HAP-1 (cell line): ENCODE results near the gene EID3.

Source experiments
- DNase-seq, 2 experiments: peaks; one replicate each; pipeline ENCODE4 v3.0.0-alpha.2; 2016 to 2020; ENCODE audit warnings: low spot score in 2 of 2
- H3K27me3 ChIP-seq: fragments of 250-450 bp; sonication (Bioruptor Pico); 2 replicates; pipeline ENCODE4 v1.5.1; 2020; ENCODE audit warnings: low read depth, mild to moderate bottlenecking, moderate library complexity
- H3K36me3 ChIP-seq: fragments of 250-450 bp; sonication (Bioruptor Pico); replicated peaks from 2 replicates; pipeline ENCODE4 v1.5.1; 2020; ENCODE audit warnings: mild to moderate bottlenecking
- H3K4me1 ChIP-seq: fragments of 250-450 bp; sonication (Bioruptor Pico); 2 replicates; pipeline ENCODE4 v1.5.1; 2020; ENCODE audit warnings: mild to moderate bottlenecking
- H3K4me3 ChIP-seq: fragments of 250-450 bp; sonication (Bioruptor Pico); 2 replicates; pipeline ENCODE4 v1.5.1; 2020; ENCODE audit warnings: mild to moderate bottlenecking, moderate library complexity
- H3K9me3 ChIP-seq: fragments of 250-450 bp; sonication (Bioruptor Pico); 2 replicates; pipeline ENCODE4 v1.5.1; 2020; ENCODE audit warnings: mild to moderate bottlenecking, moderate library complexity
- in situ Hi-C: fragments of 300-500 bp; cut with MboI; formaldehyde crosslinking; loops from 3 replicates; pipeline ENCODE4 v1.14.3; 2020; ENCODE audit warnings: low sequenced_read_pairs, inconsistent platforms, mixed read lengths

The EID3 gene

GRCh38 chr12:104344682-104345081, 41.1 kb downstream of the EID3 start:
- Histone ChIP-seq H3K36me3 (peaks cover 87% of the 10 kb centered on the region), H3K9me3 (no peaks in the 10 kb centered on the region), H3K4me1 (no peaks in the 10 kb centered on the region), H3K4me3 (no peak overlapping the region), H3K27me3 (no peaks in the 10 kb centered on the region)
- in situ Hi-C loops, result no loop called here
- DNase-seq, result no peak

GRCh38 chr12:104345234-104346066, 41.9 kb downstream of the EID3 start:
- in situ Hi-C loops, result no loop called here
- H3K4me1 ChIP-seq, result no peaks in the 10 kb centered on the region

GRCh38 chr12:104347374-104348075, 44.0 kb downstream of the EID3 start:
- Histone ChIP-seq H3K36me3 (peaks cover 87% of the 10 kb centered on the region), H3K4me3 (no peak overlapping the region), H3K9me3 (no peaks in the 10 kb centered on the region), H3K27me3 (no peaks in the 10 kb centered on the region), H3K4me1 (peaks cover 14% of the 10 kb centered on the region)
- DNase-seq, result no peak
- in situ Hi-C loops, result no loop called here

More at GRCh38 chr12:104345234-104346066, 41.9 kb downstream of the EID3 start:
- Histone ChIP-seq H3K36me3 (peaks cover 87% of the 10 kb centered on the region), H3K9me3 (no peaks in the 10 kb centered on the region), H3K4me3 (no peak overlapping the region), H3K27me3 (no peaks in the 10 kb centered on the region)
- DNase-seq, result no peak

GRCh38 chr12:104348283-104348993, 44.9 kb downstream of the EID3 start:
- Histone ChIP-seq H3K36me3 (peaks cover 80% of the 10 kb centered on the region), H3K4me1 (peaks cover 14% of the 10 kb centered on the region), H3K4me3 (no peak overlapping the region), H3K9me3 (no peaks in the 10 kb centered on the region), H3K27me3 (no peaks in the 10 kb centered on the region)
- in situ Hi-C loops, result no loop called here
- DNase-seq, result no peak

GRCh38 chr12:104348994-104349494, 45.5 kb downstream of the EID3 start:
- peaks cover 14% of the 10 kb centered on the region for H3K4me1 ChIP-seq

GRCh38 chr12:104350211-104351056, 46.9 kb downstream of the EID3 start:
- in situ Hi-C loops, result no loop called here
- Histone ChIP-seq H3K27me3 (no peaks in the 10 kb centered on the region), H3K4me3 (no peak overlapping the region), H3K9me3 (no peaks in the 10 kb centered on the region), H3K4me1 (peaks cover 14% of the 10 kb centered on the region), H3K36me3 (peaks cover 69% of the 10 kb centered on the region)
- DNase-seq, result no peak

More at GRCh38 chr12:104348994-104349494, 45.5 kb downstream of the EID3 start:
- no peak for DNase-seq
- Histone ChIP-seq H3K4me3 (no peak overlapping the region), H3K27me3 (no peaks in the 10 kb centered on the region), H3K9me3 (no peaks in the 10 kb centered on the region), H3K36me3 (peaks cover 80% of the 10 kb centered on the region)
- in situ Hi-C loops, result no loop called here

- H3K36me3 ChIP-seq, result peaks cover 62% of the 10 kb centered on the region
- H3K9me3 ChIP-seq, result no peaks in the 10 kb centered on the region
- in situ Hi-C loops, result no loop called here
- DNase-seq, result peak in 1 of 2 experiments; percentile 63
- no peak overlapping the region for H3K4me3 ChIP-seq
- peaks cover 14% of the 10 kb centered on the region for H3K4me1 ChIP-seq
- no peaks in the 10 kb centered on the region for H3K27me3 ChIP-seq
These were observed 47.8 kb downstream of the EID3 start for GRCh38 chr12:104351057-104351983.

- in situ Hi-C loops, result no loop called here
- Histone ChIP-seq H3K36me3 (peaks cover 55% of the 10 kb centered on the region), H3K4me1 (peaks cover 14% of the 10 kb centered on the region)
These were observed 48.7 kb downstream of the EID3 start for GRCh38 chr12:104352106-104352713.

GRCh38 chr12:104353012-104353981, 49.8 kb downstream of the EID3 start:
- in situ Hi-C loops, result no loop called here
- no peaks in the 10 kb centered on the region for H3K9me3 ChIP-seq
- DNase-seq, result no peak
- peaks cover 44% of the 10 kb centered on the region for H3K36me3 ChIP-seq
- H3K27me3 ChIP-seq, result no peaks in the 10 kb centered on the region
- no peak overlapping the region for H3K4me3 ChIP-seq
- peaks cover 14% of the 10 kb centered on the region for H3K4me1 ChIP-seq

More at GRCh38 chr12:104352106-104352713, 48.7 kb downstream of the EID3 start:
- no peak for DNase-seq
- H3K9me3 ChIP-seq, result no peaks in the 10 kb centered on the region
- no peaks in the 10 kb centered on the region for H3K27me3 ChIP-seq
- H3K4me3 ChIP-seq, result no peak overlapping the region

GRCh38 chr12:104354167-104354867, 50.8 kb downstream of the EID3 start:
- no peaks in the 10 kb centered on the region for H3K27me3 ChIP-seq
- H3K9me3 ChIP-seq, result no peaks in the 10 kb centered on the region
- in situ Hi-C loops, result no loop called here
- H3K36me3 ChIP-seq, result peaks cover 34% of the 10 kb centered on the region
- H3K4me3 ChIP-seq, result no peak overlapping the region
- H3K4me1 ChIP-seq, result peaks cover 14% of the 10 kb centered on the region
- no peak for DNase-seq
